H1 (cell line): ENCODE results near the gene FOXC2. TPM values are rescaled to one million over a fixed set of nuclear protein-coding genes. Genes with fewer than 3 reads are reported as not detected.

Experiments
- CTCF ChIA-PET: fragments of 300-600 bp; sonication (Branson Sonifier 250); formaldehyde crosslinking; loops from one replicate; lab custom pipeline; 2021; ENCODE audit not compliant: partially characterized antibody; lab: Charles Lee
- POLR2A ChIA-PET: fragments of 300-600 bp; sonication (Branson Sonifier 250); formaldehyde crosslinking; loops from one replicate; lab custom pipeline; 2021; ENCODE audit warnings: inconsistent platforms; ENCODE audit not compliant: partially characterized antibody; lab: Charles Lee
- DNase-seq, 2 experiments: peaks; one replicate each; pipeline versions ENCODE4 v3.0.0 to v3.0.0-alpha.2; 2010 to 2022; ENCODE audit warnings: low spot score in 2 of 2, low read depth in 1 of 2, mixed read lengths in 1 of 2
- FAIRE-seq: peaks from 2 replicates; lab custom pipeline; 2011; peaks lifted over from hg19 to GRCh38; lab: Jason Lieb, UNC
- H2AFZ ChIP-seq: 2 replicates; pipeline ENCODE4 v1.8.1; 2012; ENCODE audit warnings: low read length, inconsistent platforms
- H2AK5ac ChIP-seq: 2 replicates; pipeline ENCODE4 v1.6.1; 2013; ENCODE audit warnings: low read depth, low read length
- H2BK120ac ChIP-seq: replicated peaks from 2 replicates; pipeline ENCODE3; 2013; ENCODE audit warnings: low read depth, low read length, inconsistent platforms
- H2BK12ac ChIP-seq: 2 replicates; pipeline ENCODE4 v1.6.1; 2013; ENCODE audit warnings: low read depth, low read length
- H2BK15ac ChIP-seq: 2 replicates; pipeline ENCODE4 v1.6.1; 2013; ENCODE audit warnings: low read length
- H2BK20ac ChIP-seq: 2 replicates; pipeline ENCODE4 v1.6.1; 2013; ENCODE audit warnings: low read length
- H2BK5ac ChIP-seq: 2 replicates; pipeline ENCODE4 v1.6.1; 2013; ENCODE audit warnings: low read depth, low read length
- H3K14ac ChIP-seq: 2 replicates; pipeline ENCODE4 v1.6.1; 2013; ENCODE audit warnings: inconsistent platforms; ENCODE audit not compliant: insufficient read length
- H3K18ac ChIP-seq: 2 replicates; pipeline ENCODE4 v1.6.1; 2013; ENCODE audit warnings: low read length; ENCODE audit errors: extremely low read depth
- H3K23ac ChIP-seq: 2 replicates; pipeline ENCODE4 v1.6.1; 2013; ENCODE audit warnings: inconsistent platforms; ENCODE audit not compliant: insufficient read length
- H3K23me2 ChIP-seq: 2 replicates; pipeline ENCODE4 v1.6.1; 2013; ENCODE audit warnings: low read depth, low read length
- H3K27ac ChIP-seq: 2 replicates; pipeline ENCODE4 v1.6.1; 2011; ENCODE audit warnings: low read depth, low read length, inconsistent platforms
- H3K27me3 ChIP-seq, 4 experiments: replicated peaks in 1 of 4; 1 replicate in 1 of 4; 2 replicates in 3 of 4; pipeline versions ENCODE4 v1.6.1 to v1.8.1; 2011 to 2013; ENCODE audit warnings: low read length in 3 of 4, mild to moderate bottlenecking in 3 of 4, inconsistent platforms in 2 of 4, mixed read lengths in 2 of 4, moderate library complexity in 1 of 4; ENCODE audit not compliant: control insufficient read depth in 3 of 4, insufficient read depth in 3 of 4; ENCODE audit errors: extremely low read depth in 1 of 4
- H3K36me3 ChIP-seq, 4 experiments: 2 replicates each; pipeline versions ENCODE4 v1.6.1 to v1.8.1; 2011 to 2013; ENCODE audit warnings: mild to moderate bottlenecking in 4 of 4, low read length in 3 of 4, moderate library complexity in 2 of 4, control low read depth in 1 of 4, inconsistent platforms in 1 of 4; ENCODE audit not compliant: insufficient read depth in 4 of 4, control insufficient read depth in 2 of 4
- H3K4ac ChIP-seq: replicated peaks from 2 replicates; pipeline ENCODE3; 2013; ENCODE audit warnings: low read length, low read depth, mixed read lengths, inconsistent platforms; ENCODE audit not compliant: insufficient read length
- H3K4me1 ChIP-seq, 4 experiments: replicated peaks in 1 of 4; 1 replicate in 1 of 4; 2 replicates in 3 of 4; pipeline versions ENCODE4 v1.6.1 to v1.8.1; 2011 to 2013; ENCODE audit warnings: low read length in 3 of 4, inconsistent platforms in 2 of 4, mixed read lengths in 1 of 4; ENCODE audit not compliant: insufficient read depth in 4 of 4, control insufficient read depth in 3 of 4
- H3K4me2 ChIP-seq, 2 experiments: 2 replicates each; pipeline versions ENCODE4 v1.6.1 to v1.8.1; 2011 to 2013; ENCODE audit warnings: low read depth in 2 of 2, low read length in 2 of 2, control low read depth in 1 of 2, inconsistent platforms in 1 of 2, mild to moderate bottlenecking in 1 of 2; ENCODE audit not compliant: insufficient read depth in 1 of 2
- H3K4me3 ChIP-seq, 4 experiments: fragments of 200-600, 300-600 bp in 1 of 4; sonication (generic), shearing (Covaris generic), sonication (Bioruptor Twin) in 1 of 4; 2 replicates each; pipeline versions ENCODE4 v1.5.1 to v1.8.1; 2011 to 2016; ENCODE audit warnings: low read length in 4 of 4, low read depth in 3 of 4, control low read depth in 2 of 4, inconsistent platforms in 2 of 4, mild to moderate bottlenecking in 2 of 4, mixed read lengths in 1 of 4, moderate library complexity in 1 of 4; ENCODE audit not compliant: insufficient read depth in 2 of 4; ENCODE audit errors: extremely low read depth in 1 of 4
- H3K56ac ChIP-seq: replicated peaks from 2 replicates; pipeline ENCODE3; 2013; ENCODE audit warnings: low read depth, mild to moderate bottlenecking, mixed read lengths, low read length, inconsistent platforms; ENCODE audit not compliant: insufficient read length
- H3K79me1 ChIP-seq: 2 replicates; pipeline ENCODE4 v1.6.1; 2013; ENCODE audit warnings: low read depth, low read length, control low read depth
- H3K79me2 ChIP-seq, 2 experiments: 2 replicates each; pipeline versions ENCODE4 v1.6.1 to v1.8.1; 2012 to 2013; ENCODE audit warnings: low read length in 2 of 2, mild to moderate bottlenecking in 2 of 2, inconsistent platforms in 1 of 2; ENCODE audit not compliant: insufficient read depth in 2 of 2, control insufficient read depth in 1 of 2
- H3K9ac ChIP-seq, 4 experiments: replicated peaks in 1 of 4; 1 replicate in 1 of 4; 2 replicates in 3 of 4; pipeline versions ENCODE4 v1.6.1 to v1.8.1; 2011 to 2013; ENCODE audit warnings: low read depth in 3 of 4, low read length in 3 of 4, control low read depth in 2 of 4, mild to moderate bottlenecking in 2 of 4, moderate library complexity in 2 of 4, inconsistent platforms in 1 of 4; ENCODE audit errors: extremely low read depth in 1 of 4
- H3K9me3 ChIP-seq, 2 experiments: 2 replicates each; pipeline versions ENCODE4 v1.6.1 to v1.8.1; 2012 to 2013; ENCODE audit warnings: mild to moderate bottlenecking in 2 of 2, moderate library complexity in 2 of 2, control low read depth in 1 of 2, inconsistent platforms in 1 of 2, low read depth in 1 of 2, low read length in 1 of 2, mixed read lengths in 1 of 2; ENCODE audit not compliant: insufficient read depth in 2 of 2
- H4K20me1 ChIP-seq, 2 experiments: replicated peaks in 1 of 2; 2 replicates each; pipeline versions ENCODE3 to v1.8.1; 2011 to 2013; ENCODE audit warnings: inconsistent platforms in 2 of 2, low read length in 2 of 2, mild to moderate bottlenecking in 1 of 2; ENCODE audit not compliant: insufficient read depth in 2 of 2, control insufficient read depth in 1 of 2
- H4K5ac ChIP-seq: 2 replicates; pipeline ENCODE4 v1.6.1; 2013; ENCODE audit warnings: low read length, low read depth, mixed read lengths, inconsistent platforms; ENCODE audit not compliant: insufficient read length
- H4K8ac ChIP-seq: 2 replicates; pipeline ENCODE4 v1.8.0; 2013; ENCODE audit warnings: mild to moderate bottlenecking, moderate library complexity, low read length, inconsistent platforms; ENCODE audit not compliant: insufficient read depth; ENCODE audit errors: extremely low read depth
- H4K91ac ChIP-seq: replicated peaks from 2 replicates; pipeline ENCODE3; 2013; ENCODE audit warnings: low read length, mixed read lengths, inconsistent platforms; ENCODE audit not compliant: insufficient read length
- CBX8 ChIP-seq: fragments of 300-800, 300-1000 bp; sonication (generic); IDR thresholded peaks from 2 replicates; pipeline ENCODE4 v1.7.1; 2016; ENCODE audit warnings: low read depth, low read length, borderline replicate concordance
- EZH2 ChIP-seq: fragments of 200-600 bp; sonication (generic); IDR thresholded peaks from 2 replicates; pipeline ENCODE4 v1.7.1; 2012; ENCODE audit warnings: low read depth, mild to moderate bottlenecking, moderate library complexity, low read length, inconsistent platforms; ENCODE audit not compliant: severe bottlenecking
- HDAC2 ChIP-seq, 2 experiments: fragments of 300-600 bp in 1 of 2; sonication (generic) in 1 of 2; IDR thresholded peaks; 2 replicates each; pipeline ENCODE4 v1.6.1; 2011 to 2012; ENCODE audit warnings: low read depth in 2 of 2, low read length in 2 of 2, mild to moderate bottlenecking in 2 of 2, moderate library complexity in 2 of 2, borderline replicate concordance in 1 of 2, inconsistent platforms in 1 of 2
- HDAC6 ChIP-seq: IDR thresholded peaks from one replicate; pipeline ENCODE4 v1.7.1; 2012; ENCODE audit warnings: low read depth, mild to moderate bottlenecking, inconsistent platforms, low read length, moderate library complexity
- JUN ChIP-seq: IDR thresholded peaks from 2 replicates; pipeline ENCODE4 v1.6.1; 2011; ENCODE audit warnings: low read depth, mild to moderate bottlenecking, improper control_type of control experiment, low read length
- KDM1A ChIP-seq: fragments of 200-600, 300-600 bp; sonication (generic); IDR thresholded peaks from 2 replicates; pipeline ENCODE4 v1.7.1; 2016; ENCODE audit warnings: mild to moderate bottlenecking, low read length, borderline replicate concordance
- NANOG ChIP-seq: IDR thresholded peaks from 2 replicates; pipeline ENCODE4 v1.6.1; 2011; ENCODE audit warnings: low read length, low read depth, mild to moderate bottlenecking, inconsistent platforms; ENCODE audit not compliant: insufficient read depth, poor library complexity, severe bottlenecking
- SIN3A ChIP-seq, 2 experiments: IDR thresholded peaks in 1 of 2; conservative IDR thresholded peaks in 1 of 2; 2 replicates each; pipeline ENCODE4 v1.6.1; 2011 to 2012; ENCODE audit warnings: low read length in 2 of 2, improper control_type of control experiment in 1 of 2, low read depth in 1 of 2, mild to moderate bottlenecking in 1 of 2
- SIRT6 ChIP-seq: IDR thresholded peaks from one replicate; pipeline ENCODE4 v1.7.1; 2012; ENCODE audit warnings: low read length, inconsistent platforms
- SP1 ChIP-seq: IDR thresholded peaks from 2 replicates; pipeline ENCODE4 v1.6.1; 2011; ENCODE audit warnings: low read depth, low read length
- SUZ12 ChIP-seq: fragments of 200-600 bp; sonication (generic); IDR thresholded peaks from 2 replicates; pipeline ENCODE4 v1.6.1; 2012; ENCODE audit warnings: mild to moderate bottlenecking, inconsistent platforms, low read length, moderate library complexity, mixed read lengths
- TEAD4 ChIP-seq: IDR thresholded peaks from 2 replicates; pipeline ENCODE4 v1.6.1; 2012; ENCODE audit warnings: low read depth, low read length, inconsistent platforms, mixed read lengths
- WGBS, 2 experiments: shearing (Covaris generic) in 1 of 2; methylation state at CpG; one replicate each; pipeline versions ENCODE4 v1.1.6 to v1.1.7; 2013 to 2015; ENCODE audit warnings: low lambda C conversion rate in 2 of 2, mixed read lengths in 2 of 2, inconsistent platforms in 1 of 2, low coverage in 1 of 2, missing lambda C conversion rate in 1 of 2; ENCODE audit not compliant: insufficient replicate concordance in 2 of 2, insufficient coverage in 1 of 2, insufficient read length in 1 of 2; ENCODE audit errors: extremely low coverage in 1 of 2, missing lambda C conversion rate in 1 of 2; 5-methylcytosine and 5-hydroxymethylcytosine counted together
- polyA plus RNA-seq, 7 experiments: library from polyadenylated mRNA; depleted of rRNA in 3 of 7; stranded (reverse) in 5 of 7; unstranded in 2 of 7; fragments of >200 nt in 5 of 7; fragments of 200-250 nt in 2 of 7; gene quantifications; 1 replicate in 5 of 7; 2 replicates in 1 of 7; 4 replicates in 1 of 7; pipeline versions ENCODE4 v1.2.1 to v1.2.3, GENCODE V29; 2011 to 2013; ENCODE audit warnings: missing spikeins in 2 of 7, mixed read lengths in 2 of 7
- total RNA-seq: library from RNA; stranded (reverse); fragmentation: NEBNext Ultra II Directional; extraction: Animal tissue kit (Norgen Biotek cat#: 25700); gene quantifications from 2 replicates; pipeline ENCODE4 v1.2.1, GENCODE V29; 2021

Gene FOXC2
- total and polyA plus RNA-seq, 2 of the 8 experiments (the other 6 are each of a cell fraction or from before 2014, with no cell fraction given), result 0.09 TPM; not detected in 1

DNA sequence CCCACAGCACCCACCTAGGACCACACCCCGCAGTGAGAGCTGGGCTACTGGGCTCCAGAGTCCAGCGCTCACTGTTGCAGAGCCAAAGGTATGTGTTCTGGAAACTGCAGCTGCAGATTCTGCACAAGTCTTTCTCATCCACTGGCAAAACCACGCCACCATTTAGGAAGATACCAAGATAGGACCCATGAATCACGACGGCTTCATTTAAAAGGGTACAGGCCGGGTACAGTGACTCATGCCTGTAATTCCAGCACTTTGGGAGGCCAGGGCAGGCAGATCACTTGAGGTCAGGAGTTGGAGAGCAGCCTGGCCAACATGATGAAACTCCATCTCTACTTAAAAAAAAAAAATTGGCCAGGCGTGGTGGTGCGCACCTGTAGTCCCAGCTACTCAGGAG is 37.5 kb upstream of the FOXC2 start:
- Histone ChIP-seq H2BK120ac (no peak overlapping the region), H3K4me1 (no peaks in the 10 kb centered on the region), H2AK5ac (no peak overlapping the region), H3K9ac (no peak overlapping the region), H3K36me3 (no peaks in the 10 kb centered on the region), H4K91ac (no peak overlapping the region), H2BK12ac (no peak overlapping the region), H3K23me2 (no peaks in the 10 kb centered on the region), H3K23ac (no peak overlapping the region), H3K4me3 (no peak overlapping the region), H2BK15ac (no peak overlapping the region), H2AFZ (no peak overlapping the region), H2BK20ac (no peak overlapping the region), H2BK5ac (no peak overlapping the region), H3K79me1 (no peaks in the 10 kb centered on the region), H4K8ac (no peak overlapping the region; the same call in 1 of the 2 replicates), H3K27me3 (no peaks in the 10 kb centered on the region), H4K20me1 (no peaks in the 10 kb centered on the region), H3K27ac (no peak overlapping the region), H3K4me2 (no peak overlapping the region), H4K5ac (no peak overlapping the region), H3K56ac (no peak overlapping the region), H3K9me3 (peaks cover 3 to 12% of the 10 kb centered on the region in 2 experiments; a peak in 2 of 4 replicates), H3K14ac (no peak overlapping the region), H3K79me2 (no peaks in the 10 kb centered on the region), H3K4ac (no peak overlapping the region), H3K18ac (no peak overlapping the region)
- no peak for DNase-seq
- FAIRE-seq, result no peak
- ChIA-PET POLR2A (interaction anchor here (0.6 kb wide), 1 partner anchor 612 kb away, joined by 3 read pairs; no protein-coding TSS in a partner anchor), CTCF (interaction anchor here (0.6 to 1.2 kb wide), 5 partner anchors 16 to 620 kb away, joined by 3 read pairs; no protein-coding TSS in a partner anchor)
- WGBS, 2 experiments, result 87% methylated on average over 8 of the region's 8 CpGs; no CpG with 5 or more reads in 1 of the 2 experiments
- no peak for TF ChIP-seq SIN3A (conservative IDR thresholded peaks at IDR 0.05 in 1 of 2, IDR thresholded peaks at IDR 0.05 in 1 of 2; ENCODE audit: low read depth in 1 of 2, low read length in 2 of 2)
- TF ChIP-seq SUZ12, result no peak
- TF ChIP-seq HDAC2 (IDR thresholded peaks at IDR 0.05; ENCODE audit: borderline replicate concordance in 1 of 2, low read depth in 2 of 2, low read length in 2 of 2), result no peak
- TF ChIP-seq TEAD4, result no peak
- no peak for TF ChIP-seq HDAC6
- TF ChIP-seq JUN, result no peak
- no peak for TF ChIP-seq NANOG
- no peak for TF ChIP-seq SIRT6
- TF ChIP-seq KDM1A, result no peak
- no peak for TF ChIP-seq CBX8
- TF ChIP-seq EZH2, result no peak
- TF ChIP-seq SP1, result no peak
